ENCODE measurements around the gene COQ4. TPM values are rescaled to one million over a fixed set of nuclear protein-coding genes. Genes with fewer than 3 reads are reported as not detected.

Gene COQ4
- total RNA-seq, 1 experiment from 2014 or later = 45.3 TPM

DNA sequence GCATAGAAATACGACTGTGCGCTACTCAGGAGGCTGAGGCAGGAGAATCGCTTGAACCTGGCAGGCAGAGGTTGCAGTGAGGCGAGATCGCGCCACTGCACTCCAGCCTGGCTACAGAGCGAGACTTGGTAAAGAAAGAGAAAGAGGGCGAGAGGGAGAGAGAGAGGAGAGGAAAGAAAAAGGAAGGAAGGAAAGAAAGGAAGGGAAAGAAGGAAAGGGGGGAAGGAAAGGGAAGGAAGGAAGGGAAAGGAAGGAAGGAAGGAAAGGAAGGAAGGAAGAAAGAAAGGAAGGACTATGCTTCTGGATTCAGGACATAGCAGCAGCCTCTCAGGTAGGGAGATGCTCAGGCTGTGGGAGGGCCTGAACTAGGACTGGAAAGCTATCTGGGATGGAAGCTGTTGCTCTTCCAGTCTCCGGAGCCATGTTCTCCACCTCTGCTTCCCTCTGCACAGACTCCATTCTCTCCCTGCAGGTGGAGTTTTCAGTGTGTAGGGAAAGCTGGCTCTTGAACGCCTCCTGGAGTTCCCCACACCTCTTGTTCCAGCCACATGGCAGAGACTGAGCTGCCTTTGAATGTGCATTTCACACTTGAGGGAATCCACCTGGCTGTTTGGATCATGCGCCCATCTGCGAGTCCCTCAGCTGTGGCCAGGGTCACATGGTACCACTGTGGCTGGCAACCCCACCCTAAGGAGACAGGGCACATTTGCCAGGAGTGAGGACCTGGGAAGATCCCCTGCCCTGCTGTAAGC lies 37.4 kb upstream of the COQ4 start:
- peaks cover 11% of the 10 kb centered on the region for H3K36me3 Mint-ChIP-seq
- H3K27ac Mint-ChIP-seq = no peak overlapping the region
- ChIA-PET POLR2A (no interaction called here), CTCF (interaction anchor here (0.6 to 1.5 kb wide), 3 partner anchors 10 to 130 kb away, joined by 3 to 6 read pairs (median 3); no protein-coding TSS in a partner anchor)
- H3K9me3 Mint-ChIP-seq = no peaks in the 10 kb centered on the region
- H3K4me3 Mint-ChIP-seq = no peak overlapping the region
- TF ChIP-seq, protein P1, sequence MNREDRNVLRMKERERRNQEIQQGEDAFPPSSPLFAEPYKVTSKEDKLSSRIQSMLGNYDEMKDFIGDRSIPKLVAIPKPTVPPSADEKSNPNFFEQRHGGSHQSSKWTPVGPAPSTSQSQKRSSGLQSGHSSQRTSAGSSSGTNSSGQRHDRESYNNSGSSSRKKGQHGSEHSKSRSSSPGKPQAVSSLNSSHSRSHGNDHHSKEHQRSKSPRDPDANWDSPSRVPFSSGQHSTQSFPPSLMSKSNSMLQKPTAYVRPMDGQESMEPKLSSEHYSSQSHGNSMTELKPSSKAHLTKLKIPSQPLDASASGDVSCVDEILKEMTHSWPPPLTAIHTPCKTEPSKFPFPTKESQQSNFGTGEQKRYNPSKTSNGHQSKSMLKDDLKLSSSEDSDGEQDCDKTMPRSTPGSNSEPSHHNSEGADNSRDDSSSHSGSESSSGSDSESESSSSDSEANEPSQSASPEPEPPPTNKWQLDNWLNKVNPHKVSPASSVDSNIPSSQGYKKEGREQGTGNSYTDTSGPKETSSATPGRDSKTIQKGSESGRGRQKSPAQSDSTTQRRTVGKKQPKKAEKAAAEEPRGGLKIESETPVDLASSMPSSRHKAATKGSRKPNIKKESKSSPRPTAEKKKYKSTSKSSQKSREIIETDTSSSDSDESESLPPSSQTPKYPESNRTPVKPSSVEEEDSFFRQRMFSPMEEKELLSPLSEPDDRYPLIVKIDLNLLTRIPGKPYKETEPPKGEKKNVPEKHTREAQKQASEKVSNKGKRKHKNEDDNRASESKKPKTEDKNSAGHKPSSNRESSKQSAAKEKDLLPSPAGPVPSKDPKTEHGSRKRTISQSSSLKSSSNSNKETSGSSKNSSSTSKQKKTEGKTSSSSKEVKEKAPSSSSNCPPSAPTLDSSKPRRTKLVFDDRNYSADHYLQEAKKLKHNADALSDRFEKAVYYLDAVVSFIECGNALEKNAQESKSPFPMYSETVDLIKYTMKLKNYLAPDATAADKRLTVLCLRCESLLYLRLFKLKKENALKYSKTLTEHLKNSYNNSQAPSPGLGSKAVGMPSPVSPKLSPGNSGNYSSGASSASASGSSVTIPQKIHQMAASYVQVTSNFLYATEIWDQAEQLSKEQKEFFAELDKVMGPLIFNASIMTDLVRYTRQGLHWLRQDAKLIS (CRISPR knock-in tag; IDR thresholded peaks at IDR 0.05; ENCODE audit: borderline replicate concordance) = no peak
- TF ChIP-seq JAZF1 (CRISPR knock-in tag; IDR thresholded peaks at IDR 0.05) (no peak), ZBTB21 (CRISPR knock-in tag; IDR thresholded peaks at IDR 0.05; ENCODE audit: borderline replicate concordance) (no peak), GTF2I (CRISPR knock-in tag; conservative IDR thresholded peaks at IDR 0.05) (no peak), NR2C2 (CRISPR knock-in tag; IDR thresholded peaks at IDR 0.05) (no peak), CREB1 (CRISPR knock-in tag; IDR thresholded peaks at IDR 0.05) (no peak), HMGA2 (CRISPR knock-in tag; IDR thresholded peaks at IDR 0.05) (no peak), SMAD4 (CRISPR knock-in tag; IDR thresholded peaks at IDR 0.05) (no peak), ELF4 (CRISPR knock-in tag; IDR thresholded peaks at IDR 0.05; ENCODE audit: low read depth) (no peak)
- TF ChIP-seq, protein P2, sequence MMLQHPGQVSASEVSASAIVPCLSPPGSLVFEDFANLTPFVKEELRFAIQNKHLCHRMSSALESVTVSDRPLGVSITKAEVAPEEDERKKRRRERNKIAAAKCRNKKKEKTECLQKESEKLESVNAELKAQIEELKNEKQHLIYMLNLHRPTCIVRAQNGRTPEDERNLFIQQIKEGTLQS (CRISPR knock-in tag; conservative IDR thresholded peaks at IDR 0.05) = no peak
- TF ChIP-seq, protein P3, sequence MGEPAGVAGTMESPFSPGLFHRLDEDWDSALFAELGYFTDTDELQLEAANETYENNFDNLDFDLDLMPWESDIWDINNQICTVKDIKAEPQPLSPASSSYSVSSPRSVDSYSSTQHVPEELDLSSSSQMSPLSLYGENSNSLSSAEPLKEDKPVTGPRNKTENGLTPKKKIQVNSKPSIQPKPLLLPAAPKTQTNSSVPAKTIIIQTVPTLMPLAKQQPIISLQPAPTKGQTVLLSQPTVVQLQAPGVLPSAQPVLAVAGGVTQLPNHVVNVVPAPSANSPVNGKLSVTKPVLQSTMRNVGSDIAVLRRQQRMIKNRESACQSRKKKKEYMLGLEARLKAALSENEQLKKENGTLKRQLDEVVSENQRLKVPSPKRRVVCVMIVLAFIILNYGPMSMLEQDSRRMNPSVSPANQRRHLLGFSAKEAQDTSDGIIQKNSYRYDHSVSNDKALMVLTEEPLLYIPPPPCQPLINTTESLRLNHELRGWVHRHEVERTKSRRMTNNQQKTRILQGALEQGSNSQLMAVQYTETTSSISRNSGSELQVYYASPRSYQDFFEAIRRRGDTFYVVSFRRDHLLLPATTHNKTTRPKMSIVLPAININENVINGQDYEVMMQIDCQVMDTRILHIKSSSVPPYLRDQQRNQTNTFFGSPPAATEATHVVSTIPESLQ (CRISPR knock-in tag; IDR thresholded peaks at IDR 0.05) = no peak
- TF ChIP-seq, protein P4, sequence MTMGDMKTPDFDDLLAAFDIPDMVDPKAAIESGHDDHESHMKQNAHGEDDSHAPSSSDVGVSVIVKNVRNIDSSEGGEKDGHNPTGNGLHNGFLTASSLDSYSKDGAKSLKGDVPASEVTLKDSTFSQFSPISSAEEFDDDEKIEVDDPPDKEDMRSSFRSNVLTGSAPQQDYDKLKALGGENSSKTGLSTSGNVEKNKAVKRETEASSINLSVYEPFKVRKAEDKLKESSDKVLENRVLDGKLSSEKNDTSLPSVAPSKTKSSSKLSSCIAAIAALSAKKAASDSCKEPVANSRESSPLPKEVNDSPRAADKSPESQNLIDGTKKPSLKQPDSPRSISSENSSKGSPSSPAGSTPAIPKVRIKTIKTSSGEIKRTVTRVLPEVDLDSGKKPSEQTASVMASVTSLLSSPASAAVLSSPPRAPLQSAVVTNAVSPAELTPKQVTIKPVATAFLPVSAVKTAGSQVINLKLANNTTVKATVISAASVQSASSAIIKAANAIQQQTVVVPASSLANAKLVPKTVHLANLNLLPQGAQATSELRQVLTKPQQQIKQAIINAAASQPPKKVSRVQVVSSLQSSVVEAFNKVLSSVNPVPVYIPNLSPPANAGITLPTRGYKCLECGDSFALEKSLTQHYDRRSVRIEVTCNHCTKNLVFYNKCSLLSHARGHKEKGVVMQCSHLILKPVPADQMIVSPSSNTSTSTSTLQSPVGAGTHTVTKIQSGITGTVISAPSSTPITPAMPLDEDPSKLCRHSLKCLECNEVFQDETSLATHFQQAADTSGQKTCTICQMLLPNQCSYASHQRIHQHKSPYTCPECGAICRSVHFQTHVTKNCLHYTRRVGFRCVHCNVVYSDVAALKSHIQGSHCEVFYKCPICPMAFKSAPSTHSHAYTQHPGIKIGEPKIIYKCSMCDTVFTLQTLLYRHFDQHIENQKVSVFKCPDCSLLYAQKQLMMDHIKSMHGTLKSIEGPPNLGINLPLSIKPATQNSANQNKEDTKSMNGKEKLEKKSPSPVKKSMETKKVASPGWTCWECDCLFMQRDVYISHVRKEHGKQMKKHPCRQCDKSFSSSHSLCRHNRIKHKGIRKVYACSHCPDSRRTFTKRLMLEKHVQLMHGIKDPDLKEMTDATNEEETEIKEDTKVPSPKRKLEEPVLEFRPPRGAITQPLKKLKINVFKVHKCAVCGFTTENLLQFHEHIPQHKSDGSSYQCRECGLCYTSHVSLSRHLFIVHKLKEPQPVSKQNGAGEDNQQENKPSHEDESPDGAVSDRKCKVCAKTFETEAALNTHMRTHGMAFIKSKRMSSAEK (CRISPR knock-in tag; IDR thresholded peaks at IDR 0.05; ENCODE audit: borderline replicate concordance) = no peak
- TF ChIP-seq, protein P5, sequence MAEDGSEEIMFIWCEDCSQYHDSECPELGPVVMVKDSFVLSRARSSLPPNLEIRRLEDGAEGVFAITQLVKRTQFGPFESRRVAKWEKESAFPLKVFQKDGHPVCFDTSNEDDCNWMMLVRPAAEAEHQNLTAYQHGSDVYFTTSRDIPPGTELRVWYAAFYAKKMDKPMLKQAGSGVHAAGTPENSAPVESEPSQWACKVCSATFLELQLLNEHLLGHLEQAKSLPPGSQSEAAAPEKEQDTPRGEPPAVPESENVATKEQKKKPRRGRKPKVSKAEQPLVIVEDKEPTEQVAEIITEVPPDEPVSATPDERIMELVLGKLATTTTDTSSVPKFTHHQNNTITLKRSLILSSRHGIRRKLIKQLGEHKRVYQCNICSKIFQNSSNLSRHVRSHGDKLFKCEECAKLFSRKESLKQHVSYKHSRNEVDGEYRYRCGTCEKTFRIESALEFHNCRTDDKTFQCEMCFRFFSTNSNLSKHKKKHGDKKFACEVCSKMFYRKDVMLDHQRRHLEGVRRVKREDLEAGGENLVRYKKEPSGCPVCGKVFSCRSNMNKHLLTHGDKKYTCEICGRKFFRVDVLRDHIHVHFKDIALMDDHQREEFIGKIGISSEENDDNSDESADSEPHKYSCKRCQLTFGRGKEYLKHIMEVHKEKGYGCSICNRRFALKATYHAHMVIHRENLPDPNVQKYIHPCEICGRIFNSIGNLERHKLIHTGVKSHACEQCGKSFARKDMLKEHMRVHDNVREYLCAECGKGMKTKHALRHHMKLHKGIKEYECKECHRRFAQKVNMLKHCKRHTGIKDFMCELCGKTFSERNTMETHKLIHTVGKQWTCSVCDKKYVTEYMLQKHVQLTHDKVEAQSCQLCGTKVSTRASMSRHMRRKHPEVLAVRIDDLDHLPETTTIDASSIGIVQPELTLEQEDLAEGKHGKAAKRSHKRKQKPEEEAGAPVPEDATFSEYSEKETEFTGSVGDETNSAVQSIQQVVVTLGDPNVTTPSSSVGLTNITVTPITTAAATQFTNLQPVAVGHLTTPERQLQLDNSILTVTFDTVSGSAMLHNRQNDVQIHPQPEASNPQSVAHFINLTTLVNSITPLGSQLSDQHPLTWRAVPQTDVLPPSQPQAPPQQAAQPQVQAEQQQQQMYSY (CRISPR knock-in tag; IDR thresholded peaks at IDR 0.05) = no peak
- DNase-seq (ENCODE audit: low spot score) = no peak
- no peaks in the 10 kb centered on the region for H3K27me3 Mint-ChIP-seq (ENCODE audit: low read depth)
- peak; percentile 43; the same call in 1 of the 2 replicates for ATAC-seq
- no peaks in the 10 kb centered on the region for H3K4me1 Mint-ChIP-seq
